K562 treated with DMSO at 1 percent for 4 hours (cell line): Measurements from ENCODE around the gene TSPAN15. TPM values are rescaled to one million over a fixed set of nuclear protein-coding genes. Genes with fewer than 3 reads are reported as not detected.

Experiments
- total RNA-seq: library from RNA; unstranded; fragments of 300-600 nt; gene quantifications from 2 replicates; pipeline ENCODE4 v1.2.3, GENCODE V29; 2022; ENCODE audit not compliant: insufficient read depth

TSPAN15 gene
- 1.7 and 3.1 TPM in 2 replicates for total RNA-seq

DNA sequence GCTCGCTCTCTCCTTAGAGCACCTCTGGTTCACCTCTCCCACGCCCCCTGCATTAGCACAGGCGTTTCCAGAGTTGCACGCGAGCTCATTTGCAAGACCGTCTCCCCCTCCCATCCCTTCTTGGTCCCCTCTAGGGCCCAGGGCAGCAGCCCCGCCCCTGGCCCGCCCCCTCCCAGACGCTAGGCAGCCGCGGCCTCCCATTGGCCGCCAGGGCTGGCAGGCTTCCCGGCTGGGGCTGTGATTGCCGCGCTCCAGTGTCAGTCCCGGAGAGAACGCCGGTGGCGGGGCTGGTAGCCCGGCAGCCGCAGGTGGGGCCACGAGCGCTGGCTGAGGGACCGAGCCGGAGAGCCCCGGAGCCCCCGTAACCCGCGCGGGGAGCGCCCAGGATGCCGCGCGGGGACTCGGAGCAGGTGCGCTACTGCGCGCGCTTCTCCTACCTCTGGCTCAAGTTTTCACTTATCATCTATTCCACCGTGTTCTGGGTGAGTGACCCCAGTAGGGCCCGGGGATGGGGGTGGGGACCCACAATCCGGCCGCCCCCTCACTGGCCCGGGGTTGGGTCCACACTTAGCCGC lies at the start of gene TSPAN15:
Gene TSPAN15 (plus strand): TSS at position 257 of the 575 bp plus-strand sequence. CDS start 130 bp downstream, at position 387.

DNA sequence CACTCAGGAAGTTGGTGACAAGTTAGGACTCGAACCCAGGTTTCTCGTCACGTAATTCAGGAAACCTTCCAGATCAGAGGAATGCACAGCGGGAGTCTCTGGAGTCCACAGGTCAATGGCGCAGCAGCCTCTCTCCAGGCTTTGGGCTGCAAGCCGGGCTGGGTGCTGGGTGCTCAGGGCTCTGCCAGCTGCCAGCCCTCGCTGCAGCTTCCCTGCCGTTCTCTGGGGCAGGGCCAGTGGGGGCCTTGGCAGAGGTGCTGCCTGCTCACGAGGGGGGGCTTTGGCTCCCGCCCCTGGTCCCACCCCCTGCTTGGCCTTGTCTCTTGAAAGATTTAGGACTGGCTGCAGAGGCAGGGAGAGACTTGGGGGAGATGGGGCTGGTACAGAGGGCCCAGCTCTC lies 34.6 kb upstream of the TSPAN15 start, which contains the start of gene TACR2:
Gene TACR2 (minus strand): TSS at position 224 of the 400 bp plus-strand sequence. CDS start 595 bp downstream, outside the sequence.

Other genes with a start within 250 kb of the TSPAN15 start
- 0.25 and 0.32 TPM in 2 replicates for gene HKDC1, start 231.1 kb upstream of the TSPAN15 start, total RNA-seq
- gene HK1, start 173.0 kb upstream of the TSPAN15 start, total RNA-seq: 185 and 213 TPM in 2 replicates
- 0.62 TPM in 1 of 2 replicates, not detected in the other for gene TACR2, start 34.5 kb upstream of the TSPAN15 start, total RNA-seq
- gene NEUROG3, start 122.0 kb downstream of the TSPAN15 start, total RNA-seq: not detected in 2 replicates
- gene FAM241B, start 178.8 kb downstream of the TSPAN15 start, total RNA-seq: 5.0 and 7.9 TPM in 2 replicates